AG10803 (cell line): ENCODE results near the gene CCSAP.
A peak's percentile ranks its signal among the peaks of the same experiment; 100 is the strongest.

ENCODE experiments used
- DNase-seq: peaks from one replicate; pipeline ENCODE4 v3.0.0; 2010; ENCODE audit warnings: low read depth
- H3K4me3 ChIP-seq: 2 replicates; pipeline ENCODE4 v1.5.1; 2011; ENCODE audit warnings: mild to moderate bottlenecking, low read length, control low read depth
- CTCF ChIP-seq: conservative IDR thresholded peaks from 2 replicates; pipeline ENCODE4 v1.5.1; 2011; ENCODE audit warnings: mild to moderate bottlenecking, low read length, control low read depth, inconsistent platforms

The CCSAP gene

GRCh38 chr1:229342656-229343569 lies at the start of gene CCSAP:
Gene CCSAP (minus strand): TSS chr1:229343047. CDS start chr1:229342465, 582 bp downstream.
- no peak for TF ChIP-seq CTCF
- DNase-seq = peak; percentile 47
- peak within 1 kb of the TSS; percentile 79 for H3K4me3 ChIP-seq

- H3K4me3 ChIP-seq = no peak overlapping the region
- no peak for TF ChIP-seq CTCF
- DNase-seq = no peak
These were observed 47.3 kb upstream of the CCSAP start for GRCh38 chr1:229390130-229390529.

GRCh38 chr1:229388897-229389580 lies 46.2 kb upstream of the CCSAP start:
- no peak overlapping the region for H3K4me3 ChIP-seq
- DNase-seq = peak; percentile 48
- no peak for TF ChIP-seq CTCF

GRCh38 chr1:229385853-229386456 lies 43.1 kb upstream of the CCSAP start:
- H3K4me3 ChIP-seq = no peak overlapping the region
- no peak for TF ChIP-seq CTCF
- no peak for DNase-seq

GRCh38 chr1:229384822-229385221 lies 42.0 kb upstream of the CCSAP start:
- no peak for TF ChIP-seq CTCF
- no peak for DNase-seq
- no peak overlapping the region for H3K4me3 ChIP-seq

- TF ChIP-seq CTCF = no peak
- no peak overlapping the region for H3K4me3 ChIP-seq
- DNase-seq = no peak
These were observed 41.1 kb upstream of the CCSAP start for GRCh38 chr1:229383961-229384360.
